Liver (tissue), 9 donors: Measurements from ENCODE around the gene MMD. TPM values are rescaled to one million over a fixed set of nuclear protein-coding genes. Genes with fewer than 3 reads are reported as not detected.
A peak's percentile ranks its signal among the peaks of the same experiment; 100 is the strongest.
"Not testable (repeated sequence)": the region's sequence is repeated elsewhere in the genome, so short reads cannot be mapped to it uniquely, and the experiment has no call there.

Source experiments
- DNase-seq: peaks from one replicate; pipeline ENCODE4 v3.0.0-alpha.2; 2017; ENCODE audit warnings: low spot score
- H3K27ac ChIP-seq, 2 donors: one replicate each; pipeline ENCODE4 v1.7.0; 2013; ENCODE audit warnings: inconsistent platforms in 2 of 2, low read length in 2 of 2, control low read depth in 1 of 2, low read depth in 1 of 2, mild to moderate bottlenecking in 1 of 2
- H3K27me3 ChIP-seq, 4 donors: one replicate each; pipeline versions ENCODE4 v1.6.1 to v1.7.0; 2013; ENCODE audit warnings: low read length in 3 of 4, inconsistent platforms in 1 of 4, mild to moderate bottlenecking in 1 of 4, moderate library complexity in 1 of 4; ENCODE audit not compliant: control insufficient read depth in 4 of 4, insufficient read depth in 4 of 4
- H3K36me3 ChIP-seq, 4 donors: one replicate each; pipeline versions ENCODE4 v1.6.1 to v1.7.0; 2013; ENCODE audit warnings: low read length in 3 of 4, mild to moderate bottlenecking in 3 of 4, low read depth in 1 of 4, moderate library complexity in 1 of 4; ENCODE audit not compliant: control insufficient read depth in 4 of 4, insufficient read depth in 3 of 4
- H3K4me1 ChIP-seq, 4 donors: one replicate each; pipeline versions ENCODE4 v1.6.1 to v1.7.0; 2013; ENCODE audit warnings: low read length in 3 of 4, mild to moderate bottlenecking in 3 of 4, moderate library complexity in 1 of 4; ENCODE audit not compliant: control insufficient read depth in 4 of 4, insufficient read depth in 4 of 4
- H3K4me3 ChIP-seq, 3 donors: one replicate each; pipeline versions ENCODE4 v1.6.1 to v1.7.0; 2013; ENCODE audit warnings: low read length in 3 of 3, control low read depth in 1 of 3, low read depth in 1 of 3, mild to moderate bottlenecking in 1 of 3
- H3K9ac ChIP-seq, 2 donors: one replicate each; pipeline ENCODE4 v1.7.0; 2013; ENCODE audit warnings: low read length in 2 of 2, mild to moderate bottlenecking in 2 of 2, moderate library complexity in 2 of 2, control low read depth in 1 of 2, low read depth in 1 of 2
- H3K9me3 ChIP-seq, 4 donors: one replicate each; pipeline versions ENCODE4 v1.6.1 to v1.7.0; 2013; ENCODE audit warnings: low read length in 3 of 4; ENCODE audit not compliant: control insufficient read depth in 4 of 4
- CTCF ChIP-seq: fragments of 150-350 bp; IDR thresholded peaks from 2 replicates; pipeline ENCODE4 v1.5.1; 2017; ENCODE audit warnings: improper control_type of control experiment, low read depth, low read length; ENCODE audit not compliant: missing input control
- FOXA1 ChIP-seq: IDR thresholded peaks from 2 replicates; pipeline ENCODE4 v1.6.1; 2016; ENCODE audit warnings: antibody characterized with exemption
- GABPA ChIP-seq, 2 donors: IDR thresholded peaks in 1 of 2; conservative IDR thresholded peaks in 1 of 2; 2 replicates each; pipeline ENCODE4 v1.6.1; 2016; ENCODE audit warnings: antibody characterized with exemption in 2 of 2, mild to moderate bottlenecking in 1 of 2, moderate library complexity in 1 of 2
- HNF4A ChIP-seq, 2 donors: conservative IDR thresholded peaks; 2 replicates each; pipeline ENCODE4 v1.6.1; 2016; ENCODE audit warnings: antibody characterized with exemption in 2 of 2, mild to moderate bottlenecking in 2 of 2
- HNF4G ChIP-seq: IDR thresholded peaks from 2 replicates; pipeline ENCODE4 v1.6.1; 2016; ENCODE audit warnings: antibody characterized with exemption
- JUND ChIP-seq, 2 donors: IDR thresholded peaks; 2 replicates each; pipeline ENCODE4 v1.6.1; 2016; ENCODE audit warnings: antibody characterized with exemption in 2 of 2
- MAX ChIP-seq: IDR thresholded peaks from 2 replicates; pipeline ENCODE4 v1.6.1; 2016; ENCODE audit warnings: antibody characterized with exemption
- RAD21 ChIP-seq, 2 donors: IDR thresholded peaks; 2 replicates each; pipeline ENCODE4 v1.6.1; 2016; ENCODE audit warnings: antibody characterized with exemption in 2 of 2, mild to moderate bottlenecking in 2 of 2
- REST ChIP-seq: IDR thresholded peaks from 2 replicates; pipeline ENCODE4 v1.6.1; 2016; ENCODE audit warnings: antibody characterized with exemption, mild to moderate bottlenecking
- SP1 ChIP-seq: IDR thresholded peaks from 2 replicates; pipeline ENCODE4 v1.6.1; 2018; ENCODE audit warnings: antibody characterized with exemption, mild to moderate bottlenecking
- ZBTB33 ChIP-seq: IDR thresholded peaks from 2 replicates; pipeline ENCODE4 v1.6.1; 2016; ENCODE audit warnings: antibody characterized with exemption
- WGBS: extraction: QIAGEN DNeasy Blood & Tissue Kit; methylation state at CpG from one replicate; pipeline ENCODE4 v1.1.7; 2013; 5-methylcytosine and 5-hydroxymethylcytosine counted together
- polyA plus RNA-seq, 2 donors: library from polyadenylated mRNA; stranded (reverse) in 1 of 2; unstranded in 1 of 2; fragments of 200-250 nt in 1 of 2; fragments of >200 nt in 1 of 2; fragmentation: Nextera tagmentation in 1 of 2; extraction: Ambion mirVana in 1 of 2; gene quantifications; one replicate each; pipeline versions ENCODE4 v1.2.1 to v1.2.3, GENCODE V29; 2013 to 2015
- total RNA-seq, 2 donors: library from RNA; depleted of rRNA; stranded (reverse); fragments of >200 nt; gene quantifications; one replicate each; pipeline ENCODE4 v1.2.3, GENCODE V29; 2014
- donor health status: healthy.
- donor health status: healthy.
- donor health status: healthy.
- donor health status: healthy.
- donor health status: healthy.

The MMD gene
- total and polyA plus RNA-seq, 4 donors, result 4.9 to 18.7 (median 11.4) TPM

GRCh38 chr17:55423535-55423934 is 1.9 kb upstream of the MMD start:
- Histone ChIP-seq H3K4me1 (peaks cover 3 to 19% (median 10%) of the 10 kb centered on the region in 4 donors), H3K9ac (no peak overlapping the region), H3K4me3 (no peak overlapping the region), H3K36me3 (no peaks in the 10 kb centered on the region), H3K27me3 (no peaks in the 10 kb centered on the region), H3K27ac (no peak overlapping the region), H3K9me3 (no peaks in the 10 kb centered on the region)
- no peak for TF ChIP-seq SP1
- TF ChIP-seq REST, result no peak
- TF ChIP-seq JUND (IDR thresholded peaks at IDR 0.05), result no peak
- TF ChIP-seq HNF4A (conservative IDR thresholded peaks at IDR 0.05), result no peak
- no peak for TF ChIP-seq HNF4G
- TF ChIP-seq RAD21 (IDR thresholded peaks at IDR 0.05), result no peak
- no peak for TF ChIP-seq CTCF
- TF ChIP-seq FOXA1, result no peak
- no peak for TF ChIP-seq GABPA (IDR thresholded peaks at IDR 0.05 in 1 of 2, conservative IDR thresholded peaks at IDR 0.05 in 1 of 2)
- no peak for TF ChIP-seq MAX
- TF ChIP-seq ZBTB33, result no peak
- WGBS, result 74% methylated on average over 3 of the region's 3 CpGs
- no peak for DNase-seq

DNA sequence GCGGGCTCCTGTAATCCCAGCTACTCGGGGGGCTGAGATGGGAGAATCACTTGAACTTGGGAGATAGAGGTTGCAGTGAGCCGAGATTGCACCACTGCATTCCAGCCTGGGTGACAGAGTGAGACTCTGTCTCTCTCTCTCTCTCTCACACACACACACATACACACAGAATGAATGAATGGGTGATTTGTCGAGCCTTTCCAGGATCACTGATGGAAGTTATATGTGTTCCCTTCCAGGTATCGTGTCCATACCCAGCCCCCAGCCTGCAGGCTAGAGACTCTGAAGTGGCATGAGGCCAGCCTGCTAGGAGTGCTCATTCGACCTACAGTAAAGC is 1.2 kb upstream of the MMD start:
- H3K9me3 ChIP-seq, H3K36me3 ChIP-seq, H3K27ac ChIP-seq, H3K9ac ChIP-seq, H3K27me3 ChIP-seq, DNase-seq: not testable (repeated sequence)
- WGBS, result 47% methylated on average over 6 of the region's 6 CpGs
- Histone ChIP-seq H3K4me3 (peak overlapping the region in 1 of 3 donors; percentile 9), H3K4me1 (peaks cover 3 to 19% (median 10%) of the 10 kb centered on the region in 4 donors)
